GM23338 (cell line): ENCODE data around the gene PAPOLB.

Experiments used
- CREB1 ChIP-seq: fragments of 250-450 bp; sonication (Bioruptor Pico); IDR thresholded peaks from 2 replicates; pipeline ENCODE4 v1.5.0; 2020; ENCODE audit warnings: low read depth, mild to moderate bottlenecking, moderate library complexity
- JUNB ChIP-seq: IDR thresholded peaks from one replicate; pipeline ENCODE4 v1.6.1; 2016; ENCODE audit warnings: antibody characterized with exemption; ENCODE audit not compliant: unreplicated experiment
- TF ChIP-seq, protein P1 (sequence below), 2 experiments: fragments of 200-600 bp in 1 of 2; sonication (generic) in 1 of 2; conservative IDR thresholded peaks; 2 replicates each; pipeline versions ENCODE4 v1.5.1 to v1.6.1; 2016 to 2017; ENCODE audit warnings: antibody characterized with exemption in 2 of 2, low read depth in 2 of 2, mild to moderate bottlenecking in 2 of 2, moderate library complexity in 1 of 2
- TF ChIP-seq, protein P2 (sequence below): IDR thresholded peaks from 2 replicates; pipeline ENCODE4 v1.6.1; 2016; ENCODE audit warnings: antibody characterized with exemption

DNA sequence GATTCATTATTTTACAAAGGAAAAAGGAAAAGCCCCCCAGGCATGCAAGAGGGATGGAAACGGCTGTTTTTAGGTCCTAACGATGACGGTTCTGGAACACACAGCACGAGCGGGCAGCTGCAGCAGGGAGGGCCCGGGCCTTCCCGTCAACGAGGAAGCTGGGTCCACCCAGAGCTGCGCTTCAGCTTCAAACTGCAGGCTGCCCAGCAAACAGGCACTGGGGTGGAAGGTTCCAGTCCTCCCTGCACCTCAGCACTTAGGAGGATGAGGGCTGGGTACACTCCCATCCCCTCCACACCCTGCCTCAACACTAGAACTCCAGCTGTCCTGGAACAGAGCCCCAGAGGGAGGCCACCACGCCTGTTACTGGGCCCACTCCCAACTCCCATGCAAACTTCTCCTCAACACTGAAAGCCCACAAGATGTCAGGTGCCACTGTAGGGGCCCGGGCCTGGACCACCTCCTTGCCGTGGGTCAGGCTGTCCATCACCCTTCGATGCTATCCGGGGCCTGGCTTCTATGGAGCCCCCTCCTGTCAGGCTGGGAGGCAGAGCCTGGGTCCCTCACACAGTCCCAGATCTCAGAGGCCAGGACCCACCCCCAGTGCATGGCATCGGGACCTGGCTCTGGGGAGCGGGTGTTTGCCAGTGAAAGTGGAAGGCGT, 33.0 kb downstream of the PAPOLB start:
- TF ChIP-seq, protein P1, sequence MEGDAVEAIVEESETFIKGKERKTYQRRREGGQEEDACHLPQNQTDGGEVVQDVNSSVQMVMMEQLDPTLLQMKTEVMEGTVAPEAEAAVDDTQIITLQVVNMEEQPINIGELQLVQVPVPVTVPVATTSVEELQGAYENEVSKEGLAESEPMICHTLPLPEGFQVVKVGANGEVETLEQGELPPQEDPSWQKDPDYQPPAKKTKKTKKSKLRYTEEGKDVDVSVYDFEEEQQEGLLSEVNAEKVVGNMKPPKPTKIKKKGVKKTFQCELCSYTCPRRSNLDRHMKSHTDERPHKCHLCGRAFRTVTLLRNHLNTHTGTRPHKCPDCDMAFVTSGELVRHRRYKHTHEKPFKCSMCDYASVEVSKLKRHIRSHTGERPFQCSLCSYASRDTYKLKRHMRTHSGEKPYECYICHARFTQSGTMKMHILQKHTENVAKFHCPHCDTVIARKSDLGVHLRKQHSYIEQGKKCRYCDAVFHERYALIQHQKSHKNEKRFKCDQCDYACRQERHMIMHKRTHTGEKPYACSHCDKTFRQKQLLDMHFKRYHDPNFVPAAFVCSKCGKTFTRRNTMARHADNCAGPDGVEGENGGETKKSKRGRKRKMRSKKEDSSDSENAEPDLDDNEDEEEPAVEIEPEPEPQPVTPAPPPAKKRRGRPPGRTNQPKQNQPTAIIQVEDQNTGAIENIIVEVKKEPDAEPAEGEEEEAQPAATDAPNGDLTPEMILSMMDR (conservative IDR thresholded peaks at IDR 0.05; ENCODE audit: low read depth in 2 of 2) = no peak
- no peak for TF ChIP-seq JUNB
- TF ChIP-seq CREB1 (CRISPR knock-in tag) = no peak
- TF ChIP-seq, protein P2, sequence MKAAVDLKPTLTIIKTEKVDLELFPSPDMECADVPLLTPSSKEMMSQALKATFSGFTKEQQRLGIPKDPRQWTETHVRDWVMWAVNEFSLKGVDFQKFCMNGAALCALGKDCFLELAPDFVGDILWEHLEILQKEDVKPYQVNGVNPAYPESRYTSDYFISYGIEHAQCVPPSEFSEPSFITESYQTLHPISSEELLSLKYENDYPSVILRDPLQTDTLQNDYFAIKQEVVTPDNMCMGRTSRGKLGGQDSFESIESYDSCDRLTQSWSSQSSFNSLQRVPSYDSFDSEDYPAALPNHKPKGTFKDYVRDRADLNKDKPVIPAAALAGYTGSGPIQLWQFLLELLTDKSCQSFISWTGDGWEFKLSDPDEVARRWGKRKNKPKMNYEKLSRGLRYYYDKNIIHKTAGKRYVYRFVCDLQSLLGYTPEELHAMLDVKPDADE = no peak
